PFSK-1 (cell line): Measurements from ENCODE around the gene ASB13.

Source experiments
- POLR2AphosphoS5 ChIP-seq: IDR thresholded peaks from 2 replicates; pipeline ENCODE4 v1.6.1; 2012; ENCODE audit warnings: low read depth, mild to moderate bottlenecking, control low read depth, low read length, moderate library complexity
- REST ChIP-seq, 2 experiments: IDR thresholded peaks; 2 replicates each; pipeline versions ENCODE4 v1.6.1 to v1.8.0; 2011 to 2012; ENCODE audit warnings: low read depth in 2 of 2, low read length in 2 of 2, control low read depth in 1 of 2, inconsistent platforms in 1 of 2, mild to moderate bottlenecking in 1 of 2, moderate library complexity in 1 of 2; ENCODE audit not compliant: insufficient read depth in 1 of 2
- TAF1 ChIP-seq: IDR thresholded peaks from 2 replicates; pipeline ENCODE4 v1.6.1; 2012; ENCODE audit warnings: low read length, control low read depth, borderline replicate concordance; ENCODE audit not compliant: insufficient read depth

GRCh38 chr10:5595095-5595494, 71.3 kb downstream of the ASB13 start:
- TF ChIP-seq REST (IDR thresholded peaks at IDR 0.05; ENCODE audit: insufficient read depth in 1 of 2, low read depth in 2 of 2, low read length in 2 of 2) (no peak), POLR2AphosphoS5 (no peak), TAF1 (no peak)
